CD4-positive, alpha-beta T cell (primary cell): ENCODE data around the gene SNRPE. TPM values are rescaled to one million over a fixed set of nuclear protein-coding genes. Genes with fewer than 3 reads are reported as not detected.

Experiments used
- ATAC-seq: fragments of 200-7000 bp; cut with Tn5 transposase; one replicate; pipeline ENCODE4 v1.10.0; 2022; ENCODE audit warnings: mild to moderate bottlenecking; ENCODE audit not compliant: poor library complexity
- CTCF ChIA-PET: fragments of 350-600 bp; sonication (Branson Sonifier 250); formaldehyde crosslinking; loops from one replicate; lab custom pipeline; 2021; ENCODE audit warnings: antibody characterized with exemption, inconsistent platforms; lab: Charles Lee
- POLR2A ChIA-PET: fragments of 350-600 bp; sonication (Branson Sonifier 250); formaldehyde crosslinking; loops from one replicate; lab custom pipeline; 2021; ENCODE audit warnings: antibody characterized with exemption, inconsistent platforms; lab: Charles Lee
- DNase-seq, 14 experiments: peaks; one replicate each; pipeline ENCODE4 v3.0.0-alpha.2; 2013 to 2020; ENCODE audit warnings: mixed read lengths in 2 of 14
- H3K27ac ChIP-seq, 2 donors: one replicate each; pipeline versions ENCODE4 v1.5.1 to v1.7.0; 2013; ENCODE audit warnings: low read length in 2 of 2, low read depth in 1 of 2, mild to moderate bottlenecking in 1 of 2
- H3K27me3 ChIP-seq, 2 experiments: 1 replicate in 1 of 2; 2 replicates in 1 of 2; pipeline versions ENCODE4 v1.6.1 to v1.7.0; 2013; ENCODE audit warnings: low read length in 2 of 2, control low read depth in 1 of 2, mild to moderate bottlenecking in 1 of 2, moderate library complexity in 1 of 2; ENCODE audit not compliant: insufficient read depth in 2 of 2, control insufficient read depth in 1 of 2
- H3K36me3 ChIP-seq: one replicate; pipeline ENCODE4 v1.6.1; 2013; ENCODE audit warnings: low read length, control low read depth; ENCODE audit not compliant: insufficient read depth
- H3K4me1 ChIP-seq: one replicate; pipeline ENCODE4 v1.6.1; 2013; ENCODE audit warnings: low read length, control low read depth; ENCODE audit not compliant: insufficient read depth
- H3K4me3 ChIP-seq: one replicate; pipeline ENCODE4 v1.5.1; 2013; ENCODE audit warnings: mild to moderate bottlenecking, low read length, moderate library complexity
- H3K9me3 ChIP-seq, 2 experiments: 1 replicate in 1 of 2; 2 replicates in 1 of 2; pipeline versions ENCODE4 v1.6.1 to v1.7.0; 2013; ENCODE audit warnings: low read length in 2 of 2, mild to moderate bottlenecking in 2 of 2, control low read depth in 1 of 2, moderate library complexity in 1 of 2; ENCODE audit not compliant: control insufficient read depth in 1 of 2, insufficient read depth in 1 of 2
- H3K27ac Mint-ChIP-seq: one replicate; pipeline ENCODE4 v1.8.0; 2020; ENCODE audit warnings: mixed read lengths
- H3K27me3 Mint-ChIP-seq: one replicate; pipeline ENCODE4 v1.8.0; 2021; ENCODE audit warnings: mixed read lengths
- H3K36me3 Mint-ChIP-seq: one replicate; pipeline ENCODE4 v1.8.0; 2021; ENCODE audit warnings: low read depth, mixed read lengths
- H3K4me1 Mint-ChIP-seq: one replicate; pipeline ENCODE4 v1.8.0; 2021; ENCODE audit warnings: low read depth, mixed read lengths
- H3K4me3 Mint-ChIP-seq: one replicate; pipeline ENCODE4 v1.8.0; 2020; ENCODE audit warnings: mild to moderate bottlenecking, mixed read lengths
- H3K9me3 Mint-ChIP-seq: one replicate; pipeline ENCODE4 v1.8.0; 2020; ENCODE audit warnings: mixed read lengths
- intact Hi-C, 2 experiments: fragments of 100-400 bp; cut with DNase I in 1 of 2; cut with micrococcal nuclease in 1 of 2; formaldehyde crosslinking; loops; one replicate each; pipeline versions ENCODE4 v1.15.1 to v1.9.0; 2023 to 2025; cut with DNase I, micrococcal nuclease
- total RNA-seq, 174 experiments: library from RNA in 2 of 174; stranded (reverse) in 2 of 174; gene quantifications; one replicate each; pipeline ENCODE4 v1.2.3 and lab custom pipeline; 2021 to 2026
- TF ChIP-seq, protein P1 (sequence below): fragments of 200-600 bp; IDR thresholded peaks from one replicate; pipeline ENCODE4 v1.8.0; 2022; ENCODE audit warnings: antibody characterized with exemption, mild to moderate bottlenecking

The SNRPE gene
- total RNA-seq, 2 experiments from 2014 or later: 63.0 to 65.9 TPM

- Histone ChIP-seq H3K9me3 (no peaks in the 10 kb centered on the region), H3K27ac (no peak overlapping the region), H3K36me3 (no peaks in the 10 kb centered on the region), H3K4me3 (no peak overlapping the region), H3K27me3 (peaks cover 0 to 2% of the 10 kb centered on the region in 2 experiments), H3K4me1 (no peaks in the 10 kb centered on the region)
- POLR2A ChIA-PET: no interaction called here
- H3K4me1 Mint-ChIP-seq: no peaks in the 10 kb centered on the region
- no peaks in the 10 kb centered on the region for H3K9me3 Mint-ChIP-seq
- no peaks in the 10 kb centered on the region for H3K36me3 Mint-ChIP-seq
- no peak for DNase-seq
- no peak overlapping the region for H3K4me3 Mint-ChIP-seq
- no peak overlapping the region for H3K27ac Mint-ChIP-seq
- TF ChIP-seq, protein P1, sequence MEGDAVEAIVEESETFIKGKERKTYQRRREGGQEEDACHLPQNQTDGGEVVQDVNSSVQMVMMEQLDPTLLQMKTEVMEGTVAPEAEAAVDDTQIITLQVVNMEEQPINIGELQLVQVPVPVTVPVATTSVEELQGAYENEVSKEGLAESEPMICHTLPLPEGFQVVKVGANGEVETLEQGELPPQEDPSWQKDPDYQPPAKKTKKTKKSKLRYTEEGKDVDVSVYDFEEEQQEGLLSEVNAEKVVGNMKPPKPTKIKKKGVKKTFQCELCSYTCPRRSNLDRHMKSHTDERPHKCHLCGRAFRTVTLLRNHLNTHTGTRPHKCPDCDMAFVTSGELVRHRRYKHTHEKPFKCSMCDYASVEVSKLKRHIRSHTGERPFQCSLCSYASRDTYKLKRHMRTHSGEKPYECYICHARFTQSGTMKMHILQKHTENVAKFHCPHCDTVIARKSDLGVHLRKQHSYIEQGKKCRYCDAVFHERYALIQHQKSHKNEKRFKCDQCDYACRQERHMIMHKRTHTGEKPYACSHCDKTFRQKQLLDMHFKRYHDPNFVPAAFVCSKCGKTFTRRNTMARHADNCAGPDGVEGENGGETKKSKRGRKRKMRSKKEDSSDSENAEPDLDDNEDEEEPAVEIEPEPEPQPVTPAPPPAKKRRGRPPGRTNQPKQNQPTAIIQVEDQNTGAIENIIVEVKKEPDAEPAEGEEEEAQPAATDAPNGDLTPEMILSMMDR: no peak
- no peaks in the 10 kb centered on the region for H3K27me3 Mint-ChIP-seq
- intact Hi-C loops: no loop called here
- CTCF ChIA-PET: no interaction called here
- ATAC-seq: no peak
Measured at GRCh38 chr1:203914292-203914691, 52.9 kb downstream of the SNRPE start.

- no peaks in the 10 kb centered on the region for H3K36me3 ChIP-seq
- no peaks in the 10 kb centered on the region for H3K27me3 ChIP-seq
- Mint-ChIP-seq H3K36me3 (no peaks in the 10 kb centered on the region), H3K27me3 (no peaks in the 10 kb centered on the region), H3K4me3 (no peak overlapping the region), H3K4me1 (no peaks in the 10 kb centered on the region), H3K9me3 (no peaks in the 10 kb centered on the region), H3K27ac (no peak overlapping the region)
- DNase-seq (no peak), ATAC-seq (no peak)
- H3K9me3 ChIP-seq: no peaks in the 10 kb centered on the region
- ChIA-PET POLR2A (no interaction called here), CTCF (interaction anchor here (0.7 kb wide), 1 partner anchor 1909 kb away, joined by 3 read pairs; no protein-coding TSS in a partner anchor)
- TF ChIP-seq, protein P1: no peak
- no peak overlapping the region for H3K4me3 ChIP-seq
- intact Hi-C loops: no loop called here
- no peak overlapping the region for H3K27ac ChIP-seq
- no peaks in the 10 kb centered on the region for H3K4me1 ChIP-seq
Measured at GRCh38 chr1:203915811-203916210, 54.4 kb downstream of the SNRPE start.

- ATAC-seq: no peak
- Histone ChIP-seq H3K4me3 (no peak overlapping the region), H3K4me1 (no peaks in the 10 kb centered on the region), H3K27ac (no peak overlapping the region), H3K9me3 (no peaks in the 10 kb centered on the region), H3K36me3 (no peaks in the 10 kb centered on the region), H3K27me3 (no peaks in the 10 kb centered on the region)
- H3K4me3 Mint-ChIP-seq: no peak overlapping the region
- no peak overlapping the region for H3K27ac Mint-ChIP-seq
- no peak for DNase-seq
- ChIA-PET POLR2A (no interaction called here), CTCF (no interaction called here)
- intact Hi-C loops: no loop called here
- H3K27me3 Mint-ChIP-seq: no peaks in the 10 kb centered on the region
- TF ChIP-seq, protein P1: no peak
- no peaks in the 10 kb centered on the region for H3K9me3 Mint-ChIP-seq
- H3K4me1 Mint-ChIP-seq: no peaks in the 10 kb centered on the region
- no peaks in the 10 kb centered on the region for H3K36me3 Mint-ChIP-seq
Measured at GRCh38 chr1:203916756-203917155, 55.4 kb downstream of the SNRPE start.

Other genes with a start within 250 kb of the SNRPE start
- gene ATP2B4, start 234.8 kb upstream of the SNRPE start, total RNA-seq: 10 to 100 TPM; 23.6 to 23.7 TPM
- gene LAX1, start 96.4 kb upstream of the SNRPE start, total RNA-seq: 10 to 100 TPM; 16.6 to 18.3 TPM
- 10 to 100 TPM; 25.0 to 25.2 TPM for gene ZBED6, start 66.0 kb upstream of the SNRPE start, total RNA-seq
- 10 to 100 TPM; 67.6 to 73.3 TPM for gene ZC3H11A, start 66.0 kb upstream of the SNRPE start, total RNA-seq
- 1 to 10 TPM; 1.8 to 1.9 TPM for gene SOX13, start 211.5 kb downstream of the SNRPE start, total RNA-seq